GM12872 (cell line): ENCODE results near the gene TMEM52.

Experiments used
- TF ChIP-seq, protein P1 (sequence below): IDR thresholded peaks from 3 replicates; pipeline ENCODE4 v1.5.1; 2011; ENCODE audit warnings: low read depth, mild to moderate bottlenecking, low read length, moderate library complexity; ENCODE audit not compliant: insufficient read depth

Gene TMEM52

DNA sequence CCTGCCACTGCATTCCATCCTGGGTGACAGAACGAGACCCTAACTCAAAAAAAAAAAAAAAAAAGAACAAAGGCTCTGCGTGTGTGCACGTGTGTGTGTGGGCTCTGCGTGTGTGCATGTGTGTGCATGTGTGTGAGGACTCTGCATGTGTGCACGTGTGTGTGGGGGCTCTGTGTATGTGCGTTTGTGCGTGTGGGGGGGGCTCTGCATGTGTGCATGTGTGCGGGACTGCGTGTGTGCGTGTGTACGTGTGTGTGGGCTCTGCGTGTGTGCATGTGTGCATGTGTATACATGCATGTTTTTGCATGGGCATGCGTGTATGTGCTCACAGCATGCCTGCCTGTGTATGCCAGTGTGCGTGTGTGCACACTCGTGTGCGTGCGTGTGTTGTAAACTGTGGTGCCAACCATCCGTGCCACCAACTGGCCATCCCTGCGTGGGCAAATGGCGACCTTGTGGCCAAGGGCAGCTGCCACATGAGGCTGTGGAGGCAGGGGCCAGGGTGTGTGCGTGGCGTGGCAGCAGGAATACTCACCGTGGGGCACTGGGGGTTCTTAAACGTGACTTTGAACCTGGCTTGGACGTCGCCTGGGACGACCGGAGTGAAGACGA lies 26.8 kb upstream of the TMEM52 start:
- TF ChIP-seq, protein P1, sequence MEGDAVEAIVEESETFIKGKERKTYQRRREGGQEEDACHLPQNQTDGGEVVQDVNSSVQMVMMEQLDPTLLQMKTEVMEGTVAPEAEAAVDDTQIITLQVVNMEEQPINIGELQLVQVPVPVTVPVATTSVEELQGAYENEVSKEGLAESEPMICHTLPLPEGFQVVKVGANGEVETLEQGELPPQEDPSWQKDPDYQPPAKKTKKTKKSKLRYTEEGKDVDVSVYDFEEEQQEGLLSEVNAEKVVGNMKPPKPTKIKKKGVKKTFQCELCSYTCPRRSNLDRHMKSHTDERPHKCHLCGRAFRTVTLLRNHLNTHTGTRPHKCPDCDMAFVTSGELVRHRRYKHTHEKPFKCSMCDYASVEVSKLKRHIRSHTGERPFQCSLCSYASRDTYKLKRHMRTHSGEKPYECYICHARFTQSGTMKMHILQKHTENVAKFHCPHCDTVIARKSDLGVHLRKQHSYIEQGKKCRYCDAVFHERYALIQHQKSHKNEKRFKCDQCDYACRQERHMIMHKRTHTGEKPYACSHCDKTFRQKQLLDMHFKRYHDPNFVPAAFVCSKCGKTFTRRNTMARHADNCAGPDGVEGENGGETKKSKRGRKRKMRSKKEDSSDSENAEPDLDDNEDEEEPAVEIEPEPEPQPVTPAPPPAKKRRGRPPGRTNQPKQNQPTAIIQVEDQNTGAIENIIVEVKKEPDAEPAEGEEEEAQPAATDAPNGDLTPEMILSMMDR: no peak

DNA sequence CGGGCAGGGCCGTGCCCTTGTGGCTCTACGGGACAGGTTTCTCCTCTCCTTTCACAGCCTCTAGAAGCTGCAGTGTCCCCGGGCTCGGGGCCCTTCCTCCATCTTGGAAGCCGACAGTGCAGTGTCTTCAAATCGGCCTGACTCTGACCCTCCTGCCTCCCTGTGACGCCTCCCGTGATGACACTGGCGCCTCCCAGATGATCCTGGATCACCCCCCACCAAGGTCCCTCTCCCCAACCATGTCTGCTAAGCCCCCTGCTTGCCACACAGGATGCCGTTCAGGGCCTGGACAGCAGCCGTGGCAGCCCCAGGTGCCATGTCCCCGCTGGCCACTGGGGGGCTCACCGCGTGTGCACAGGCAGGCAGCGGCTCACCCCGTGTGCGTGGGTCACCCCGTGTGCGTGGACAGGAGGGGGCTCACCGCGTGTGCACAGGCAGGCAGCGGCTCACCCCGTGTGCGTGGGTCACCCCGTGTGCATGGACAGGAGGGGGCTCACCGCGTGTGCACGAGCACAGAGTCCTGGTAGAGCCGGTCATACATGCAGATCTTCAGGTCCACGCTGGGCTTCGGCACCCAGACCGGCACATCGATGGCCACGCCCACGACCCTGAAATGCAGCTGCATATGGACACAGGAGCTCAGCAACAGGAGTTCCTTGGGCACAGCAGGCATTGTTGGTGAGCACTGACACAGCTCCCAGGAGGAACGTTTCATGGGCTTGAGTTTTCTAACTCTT lies 24.9 kb upstream of the TMEM52 start:
- TF ChIP-seq, protein P1: peak; percentile 85

DNA sequence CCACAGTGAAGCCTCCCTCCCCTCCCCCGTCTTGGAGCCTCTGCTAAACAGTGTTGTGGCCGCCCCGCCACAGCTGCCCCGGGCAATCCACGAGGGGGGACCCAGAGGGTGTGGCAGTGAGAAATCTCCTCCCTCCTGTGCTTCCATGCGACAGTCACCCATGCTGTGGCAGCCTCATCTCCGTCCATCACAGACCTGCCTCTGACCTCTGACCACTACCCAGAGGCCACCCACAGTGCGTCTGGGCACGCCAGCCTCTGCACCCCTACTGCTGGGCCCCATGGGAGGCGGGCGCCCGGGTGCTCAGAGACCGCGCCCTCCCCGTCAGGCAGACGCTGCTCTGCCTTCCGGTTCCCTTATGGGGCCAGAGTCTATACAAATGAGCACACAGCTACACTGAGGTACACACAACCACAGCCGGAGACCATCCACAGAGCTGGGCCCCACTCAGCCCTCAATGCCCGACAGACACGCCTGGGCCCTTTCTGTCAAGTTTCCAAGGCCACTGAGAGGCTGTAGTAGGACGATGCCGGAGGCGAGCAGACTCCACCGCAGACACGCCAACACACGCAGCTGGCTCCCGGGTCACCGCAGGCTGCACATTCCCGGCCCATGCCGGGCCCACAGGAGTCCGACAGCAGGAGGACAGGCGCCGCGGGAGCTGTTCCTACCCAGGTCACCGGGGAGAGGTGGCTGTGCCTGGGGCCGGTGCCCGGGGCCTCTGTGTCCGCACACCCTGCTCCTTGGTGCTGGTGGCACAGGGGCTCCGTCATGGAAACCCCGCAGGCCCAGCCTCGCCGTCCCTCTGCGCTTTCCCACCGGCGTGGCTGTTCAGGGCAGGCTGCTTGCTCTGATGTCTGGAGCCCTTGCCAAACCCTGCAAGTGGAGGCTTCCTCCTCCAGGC lies 23.9 kb upstream of the TMEM52 start:
- TF ChIP-seq, protein P1: no peak

DNA sequence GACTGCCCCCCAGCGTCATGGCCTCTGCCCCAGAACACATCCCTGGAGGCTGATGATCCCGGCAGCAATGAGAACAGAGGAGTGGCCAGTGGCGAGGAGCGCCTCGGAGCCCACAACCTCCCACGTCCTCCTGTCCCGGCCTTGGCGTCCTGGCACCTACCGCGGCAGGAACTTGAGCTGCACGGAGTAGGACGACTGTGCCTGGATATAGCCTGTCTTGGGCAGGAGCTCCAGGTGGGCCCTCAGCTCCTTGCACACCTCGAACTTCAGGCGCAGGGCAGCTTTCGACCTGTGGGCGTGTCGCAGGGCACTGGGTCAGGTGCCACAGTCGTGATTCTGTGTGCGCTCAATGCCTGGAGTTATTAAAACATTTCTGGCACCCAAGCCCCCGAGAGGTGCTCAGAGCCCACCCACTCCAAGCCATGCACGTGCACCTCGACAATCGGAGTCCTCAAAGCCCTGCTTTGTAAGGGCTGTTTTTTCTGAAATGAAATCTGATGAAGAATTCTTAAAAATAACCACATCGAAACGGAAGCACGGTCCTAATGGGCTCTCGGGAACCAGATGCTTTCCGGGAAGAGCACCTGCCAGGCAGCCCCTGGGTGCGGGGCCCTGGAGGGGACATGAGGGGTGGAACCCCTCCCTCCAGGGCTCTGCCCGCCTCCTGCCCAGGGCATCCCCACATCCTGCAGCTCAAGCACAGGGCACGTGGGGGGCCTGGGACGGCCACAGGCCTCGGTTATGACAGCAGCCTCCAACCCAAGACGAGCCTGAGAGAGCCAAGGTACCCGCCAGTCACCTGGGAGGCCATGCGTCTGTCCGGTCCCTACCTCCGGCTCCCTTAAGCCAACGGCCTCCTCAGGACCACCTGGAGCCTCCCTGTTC lies 23.0 kb upstream of the TMEM52 start:
- TF ChIP-seq, protein P1: no peak

DNA sequence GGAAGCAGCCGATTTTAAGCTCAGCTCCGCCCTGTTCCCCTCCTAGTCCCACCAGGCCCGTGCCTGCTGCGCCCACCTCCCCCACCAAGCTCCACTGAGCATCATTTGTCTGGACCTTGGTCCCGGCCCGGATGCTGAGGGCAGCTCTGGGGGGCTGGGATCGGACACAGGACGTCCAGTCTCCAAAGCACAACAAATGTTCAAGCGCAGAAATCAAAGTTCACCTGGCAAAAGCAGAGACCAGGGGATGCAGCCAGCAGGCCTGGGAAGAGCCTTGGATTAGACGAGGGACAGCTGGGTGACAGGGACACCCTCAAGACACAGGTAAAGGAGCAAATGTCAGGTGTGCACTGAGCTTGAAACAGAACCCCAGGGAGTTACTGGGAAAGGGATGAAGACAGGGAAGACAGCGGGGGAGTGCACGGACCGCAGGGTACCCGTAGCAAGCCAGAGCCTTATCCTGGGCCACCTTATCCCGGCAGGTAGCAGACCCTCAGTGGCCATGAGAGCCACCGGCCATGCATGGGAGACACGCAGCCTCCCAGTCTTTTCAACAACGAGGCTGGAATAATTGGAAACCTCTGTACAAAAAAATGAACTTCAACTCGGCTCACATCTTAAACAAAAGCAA lies 22.2 kb upstream of the TMEM52 start:
- TF ChIP-seq, protein P1: no peak

DNA sequence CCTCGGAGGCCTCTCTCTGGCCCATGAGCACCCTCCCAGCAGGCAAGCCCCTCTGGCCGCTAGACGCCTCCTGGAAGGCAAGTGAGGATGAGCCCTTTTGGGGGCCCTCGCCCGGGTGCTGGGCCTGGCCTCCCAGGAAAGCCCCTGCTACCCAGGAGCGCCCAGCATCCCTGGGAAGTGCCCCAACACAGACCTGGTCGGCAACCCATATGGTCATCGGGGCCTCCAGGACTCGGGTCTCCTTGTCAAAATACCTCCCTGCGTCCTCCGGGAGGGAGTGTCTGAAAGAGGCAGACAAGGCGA lies 21.0 kb upstream of the TMEM52 start:
- TF ChIP-seq, protein P1: no peak
